Thyroid gland (tissue), 4 donors: ENCODE results near the gene EFCC1.

ENCODE experiments used
- POLR2A ChIP-seq, 2 donors: fragments of 450-650 bp; IDR thresholded peaks; one replicate each; pipeline ENCODE4 v1.6.1; 2017; ENCODE audit warnings: antibody characterized with exemption in 2 of 2, mild to moderate bottlenecking in 2 of 2, moderate library complexity in 1 of 2
- TF ChIP-seq, protein P1 (sequence below), 6 experiments: fragments of 200-600 bp in 3 of 6; fragments of 450-650 bp in 3 of 6; sonication (generic) in 3 of 6; IDR thresholded peaks; one replicate each; pipeline ENCODE4 v1.5.1; 2016 to 2019; ENCODE audit warnings: antibody characterized with exemption in 6 of 6, mild to moderate bottlenecking in 2 of 6, inconsistent platforms in 1 of 6, moderate library complexity in 1 of 6

DNA sequence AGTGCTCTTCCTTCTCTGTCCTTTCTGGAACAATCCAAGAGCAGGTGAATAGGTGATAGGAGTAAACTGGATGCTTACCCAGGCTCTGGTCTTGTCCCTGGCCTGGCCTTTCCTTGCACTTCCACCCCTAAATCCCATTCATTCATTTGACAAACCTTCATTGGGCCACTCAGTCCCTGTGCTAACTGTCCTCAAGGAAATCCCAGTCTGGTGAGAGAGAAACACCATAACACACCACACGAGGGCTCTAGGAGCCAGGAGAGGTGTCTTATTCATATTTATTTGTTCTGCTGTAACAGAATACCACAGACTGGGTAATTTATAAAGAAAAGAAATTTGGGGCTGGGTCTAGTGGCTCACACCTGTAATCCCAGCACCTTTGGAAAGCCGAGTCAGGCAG, 22.8 kb downstream of the EFCC1 start:
- no peak for TF ChIP-seq POLR2A (IDR thresholded peaks at IDR 0.05)
- TF ChIP-seq, protein P1, sequence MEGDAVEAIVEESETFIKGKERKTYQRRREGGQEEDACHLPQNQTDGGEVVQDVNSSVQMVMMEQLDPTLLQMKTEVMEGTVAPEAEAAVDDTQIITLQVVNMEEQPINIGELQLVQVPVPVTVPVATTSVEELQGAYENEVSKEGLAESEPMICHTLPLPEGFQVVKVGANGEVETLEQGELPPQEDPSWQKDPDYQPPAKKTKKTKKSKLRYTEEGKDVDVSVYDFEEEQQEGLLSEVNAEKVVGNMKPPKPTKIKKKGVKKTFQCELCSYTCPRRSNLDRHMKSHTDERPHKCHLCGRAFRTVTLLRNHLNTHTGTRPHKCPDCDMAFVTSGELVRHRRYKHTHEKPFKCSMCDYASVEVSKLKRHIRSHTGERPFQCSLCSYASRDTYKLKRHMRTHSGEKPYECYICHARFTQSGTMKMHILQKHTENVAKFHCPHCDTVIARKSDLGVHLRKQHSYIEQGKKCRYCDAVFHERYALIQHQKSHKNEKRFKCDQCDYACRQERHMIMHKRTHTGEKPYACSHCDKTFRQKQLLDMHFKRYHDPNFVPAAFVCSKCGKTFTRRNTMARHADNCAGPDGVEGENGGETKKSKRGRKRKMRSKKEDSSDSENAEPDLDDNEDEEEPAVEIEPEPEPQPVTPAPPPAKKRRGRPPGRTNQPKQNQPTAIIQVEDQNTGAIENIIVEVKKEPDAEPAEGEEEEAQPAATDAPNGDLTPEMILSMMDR (IDR thresholded peaks at IDR 0.05): peak in 3 of 6 experiments; percentile 5 to 10 (median 9)
